Spleen (tissue), 7 donors: ENCODE data around the gene C17orf107.
A peak's percentile ranks its signal among the peaks of the same experiment; 100 is the strongest.

Experiments
- POLR2A ChIP-seq, 3 donors: fragments of 450-650 bp; IDR thresholded peaks; one replicate each; pipeline ENCODE4 v1.5.1; 2017; ENCODE audit warnings: antibody characterized with exemption in 3 of 3, mild to moderate bottlenecking in 1 of 3
- POLR2AphosphoS5 ChIP-seq, 3 donors: sonication (generic); formaldehyde crosslinking; IDR thresholded peaks; one replicate each; pipeline ENCODE4 v1.5.1; 2017; ENCODE audit warnings: antibody characterized with exemption in 3 of 3
- TF ChIP-seq, protein P1 (sequence below), 11 experiments: fragments of 200-600 bp in 7 of 11; fragments of 450-650 bp in 4 of 11; sonication (generic) in 4 of 11; IDR thresholded peaks in 8 of 11; conservative IDR thresholded peaks in 3 of 11; 1 replicate in 7 of 11; 2 replicates in 4 of 11; pipeline versions ENCODE4 v1.4.0 to v1.8.0; 2016 to 2021; ENCODE audit warnings: antibody characterized with exemption in 11 of 11, inconsistent platforms in 4 of 11, mild to moderate bottlenecking in 1 of 11
- donor health status: DM: no; HTN: no; CAD: no; lungs with moderate emphysema.
- donor health status: DM: no; HTN: no; CAD: no.
- donor health status: DM: no; HTN: no; CAD: no.

DNA sequence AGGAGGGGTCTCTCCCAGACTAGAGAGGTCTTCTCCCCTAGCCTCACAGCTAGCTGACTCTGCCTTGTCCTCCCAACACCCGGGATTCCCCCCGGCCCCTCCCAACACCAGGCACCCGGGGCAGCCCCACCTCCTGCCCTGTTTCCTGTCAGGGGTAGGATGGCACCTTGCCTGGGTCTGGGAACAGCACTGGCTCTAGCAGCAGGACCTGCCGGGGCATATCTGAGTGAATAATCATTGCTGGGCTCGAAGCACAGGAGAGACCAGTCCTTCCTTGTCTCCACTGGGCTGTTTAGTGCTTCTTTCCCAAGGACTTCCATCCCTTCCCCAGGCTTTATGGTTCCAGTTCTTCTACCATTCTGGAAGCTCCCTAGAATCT is 40.5 kb upstream of the C17orf107 start:
- TF ChIP-seq, protein P1, sequence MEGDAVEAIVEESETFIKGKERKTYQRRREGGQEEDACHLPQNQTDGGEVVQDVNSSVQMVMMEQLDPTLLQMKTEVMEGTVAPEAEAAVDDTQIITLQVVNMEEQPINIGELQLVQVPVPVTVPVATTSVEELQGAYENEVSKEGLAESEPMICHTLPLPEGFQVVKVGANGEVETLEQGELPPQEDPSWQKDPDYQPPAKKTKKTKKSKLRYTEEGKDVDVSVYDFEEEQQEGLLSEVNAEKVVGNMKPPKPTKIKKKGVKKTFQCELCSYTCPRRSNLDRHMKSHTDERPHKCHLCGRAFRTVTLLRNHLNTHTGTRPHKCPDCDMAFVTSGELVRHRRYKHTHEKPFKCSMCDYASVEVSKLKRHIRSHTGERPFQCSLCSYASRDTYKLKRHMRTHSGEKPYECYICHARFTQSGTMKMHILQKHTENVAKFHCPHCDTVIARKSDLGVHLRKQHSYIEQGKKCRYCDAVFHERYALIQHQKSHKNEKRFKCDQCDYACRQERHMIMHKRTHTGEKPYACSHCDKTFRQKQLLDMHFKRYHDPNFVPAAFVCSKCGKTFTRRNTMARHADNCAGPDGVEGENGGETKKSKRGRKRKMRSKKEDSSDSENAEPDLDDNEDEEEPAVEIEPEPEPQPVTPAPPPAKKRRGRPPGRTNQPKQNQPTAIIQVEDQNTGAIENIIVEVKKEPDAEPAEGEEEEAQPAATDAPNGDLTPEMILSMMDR (IDR thresholded peaks at IDR 0.05 in 8 of 11, conservative IDR thresholded peaks at IDR 0.05 in 3 of 11), result no peak
- no peak for TF ChIP-seq POLR2A (IDR thresholded peaks at IDR 0.05)
- peak; percentile 5 to 64 (median 20) for TF ChIP-seq POLR2AphosphoS5 (IDR thresholded peaks at IDR 0.05)
